Measurements from ENCODE around the gene CFAP299.

GRCh38 chr4:80419946-80420345 is 84.4 kb downstream of the CFAP299 start:
- TF ChIP-seq, protein P1, sequence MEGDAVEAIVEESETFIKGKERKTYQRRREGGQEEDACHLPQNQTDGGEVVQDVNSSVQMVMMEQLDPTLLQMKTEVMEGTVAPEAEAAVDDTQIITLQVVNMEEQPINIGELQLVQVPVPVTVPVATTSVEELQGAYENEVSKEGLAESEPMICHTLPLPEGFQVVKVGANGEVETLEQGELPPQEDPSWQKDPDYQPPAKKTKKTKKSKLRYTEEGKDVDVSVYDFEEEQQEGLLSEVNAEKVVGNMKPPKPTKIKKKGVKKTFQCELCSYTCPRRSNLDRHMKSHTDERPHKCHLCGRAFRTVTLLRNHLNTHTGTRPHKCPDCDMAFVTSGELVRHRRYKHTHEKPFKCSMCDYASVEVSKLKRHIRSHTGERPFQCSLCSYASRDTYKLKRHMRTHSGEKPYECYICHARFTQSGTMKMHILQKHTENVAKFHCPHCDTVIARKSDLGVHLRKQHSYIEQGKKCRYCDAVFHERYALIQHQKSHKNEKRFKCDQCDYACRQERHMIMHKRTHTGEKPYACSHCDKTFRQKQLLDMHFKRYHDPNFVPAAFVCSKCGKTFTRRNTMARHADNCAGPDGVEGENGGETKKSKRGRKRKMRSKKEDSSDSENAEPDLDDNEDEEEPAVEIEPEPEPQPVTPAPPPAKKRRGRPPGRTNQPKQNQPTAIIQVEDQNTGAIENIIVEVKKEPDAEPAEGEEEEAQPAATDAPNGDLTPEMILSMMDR (conservative IDR thresholded peaks at IDR 0.05; ENCODE audit: low read length), result no peak
- no peak for TF ChIP-seq EZH2phosphoT487 (IDR thresholded peaks at IDR 0.05; ENCODE audit: borderline replicate concordance)

Data from Loucy (cell line).